ENCODE results near the gene BABAM2.

The BABAM2 gene

DNA sequence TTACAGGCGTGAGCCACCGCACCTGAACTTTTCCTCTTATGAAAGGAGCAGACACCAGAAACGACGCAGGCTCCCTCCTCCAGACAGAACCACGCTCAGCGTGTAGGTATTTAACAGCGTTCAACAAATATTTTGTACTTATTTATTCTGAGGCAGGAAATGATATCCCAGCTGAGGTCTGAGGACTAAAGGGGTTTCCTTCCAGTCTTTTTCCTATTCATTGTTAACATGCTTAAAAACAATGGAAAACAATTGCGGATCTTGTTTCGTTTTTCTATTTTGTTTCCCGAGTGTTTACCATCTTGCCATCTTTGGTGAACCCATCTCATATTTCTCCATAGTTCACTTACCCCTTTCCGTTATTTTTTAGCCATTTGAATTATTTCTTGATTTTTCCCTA lies 458.4 kb downstream of the BABAM2 start:
- TF ChIP-seq, protein P1, sequence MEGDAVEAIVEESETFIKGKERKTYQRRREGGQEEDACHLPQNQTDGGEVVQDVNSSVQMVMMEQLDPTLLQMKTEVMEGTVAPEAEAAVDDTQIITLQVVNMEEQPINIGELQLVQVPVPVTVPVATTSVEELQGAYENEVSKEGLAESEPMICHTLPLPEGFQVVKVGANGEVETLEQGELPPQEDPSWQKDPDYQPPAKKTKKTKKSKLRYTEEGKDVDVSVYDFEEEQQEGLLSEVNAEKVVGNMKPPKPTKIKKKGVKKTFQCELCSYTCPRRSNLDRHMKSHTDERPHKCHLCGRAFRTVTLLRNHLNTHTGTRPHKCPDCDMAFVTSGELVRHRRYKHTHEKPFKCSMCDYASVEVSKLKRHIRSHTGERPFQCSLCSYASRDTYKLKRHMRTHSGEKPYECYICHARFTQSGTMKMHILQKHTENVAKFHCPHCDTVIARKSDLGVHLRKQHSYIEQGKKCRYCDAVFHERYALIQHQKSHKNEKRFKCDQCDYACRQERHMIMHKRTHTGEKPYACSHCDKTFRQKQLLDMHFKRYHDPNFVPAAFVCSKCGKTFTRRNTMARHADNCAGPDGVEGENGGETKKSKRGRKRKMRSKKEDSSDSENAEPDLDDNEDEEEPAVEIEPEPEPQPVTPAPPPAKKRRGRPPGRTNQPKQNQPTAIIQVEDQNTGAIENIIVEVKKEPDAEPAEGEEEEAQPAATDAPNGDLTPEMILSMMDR (IDR thresholded peaks at IDR 0.05; ENCODE audit: low read depth, low read length): no peak

DNA sequence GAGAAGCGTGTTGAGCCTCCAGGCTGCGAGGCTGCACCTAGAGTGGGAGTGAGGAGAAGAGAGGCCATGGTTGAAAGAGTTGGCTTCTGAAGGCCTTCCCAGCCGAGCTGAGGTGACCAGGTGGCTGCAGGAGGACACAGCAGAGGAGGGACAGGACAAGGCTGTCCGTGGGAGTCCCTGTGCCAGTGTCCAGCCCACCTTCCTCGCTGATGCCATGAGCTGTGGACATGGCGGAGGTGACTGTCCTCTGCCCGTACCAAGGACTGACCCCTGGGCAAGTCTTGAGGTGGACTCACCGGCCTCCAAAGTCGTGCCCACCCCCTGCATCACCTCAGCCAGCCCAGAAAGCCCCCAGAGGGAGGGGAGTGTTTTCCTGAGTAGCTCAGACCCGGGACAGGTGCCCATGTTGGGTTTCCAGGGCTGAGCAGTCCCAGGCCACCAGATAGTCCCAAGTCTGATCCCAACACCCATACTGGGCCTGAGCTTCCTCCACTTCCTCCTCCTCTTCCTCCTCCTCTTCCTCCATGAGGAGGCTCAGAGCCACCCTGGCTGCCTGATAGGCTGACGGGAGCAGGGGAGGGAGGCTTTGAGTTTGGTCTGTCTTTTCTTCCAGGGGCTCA lies 459.1 kb downstream of the BABAM2 start:
- DNase-seq (ENCODE audit: extremely low read depth, low read depth): no peak

More for the DNA sequence above, 458.4 kb downstream of the BABAM2 start:
- DNase-seq (ENCODE audit: extremely low read depth, low read depth): no peak

DNA sequence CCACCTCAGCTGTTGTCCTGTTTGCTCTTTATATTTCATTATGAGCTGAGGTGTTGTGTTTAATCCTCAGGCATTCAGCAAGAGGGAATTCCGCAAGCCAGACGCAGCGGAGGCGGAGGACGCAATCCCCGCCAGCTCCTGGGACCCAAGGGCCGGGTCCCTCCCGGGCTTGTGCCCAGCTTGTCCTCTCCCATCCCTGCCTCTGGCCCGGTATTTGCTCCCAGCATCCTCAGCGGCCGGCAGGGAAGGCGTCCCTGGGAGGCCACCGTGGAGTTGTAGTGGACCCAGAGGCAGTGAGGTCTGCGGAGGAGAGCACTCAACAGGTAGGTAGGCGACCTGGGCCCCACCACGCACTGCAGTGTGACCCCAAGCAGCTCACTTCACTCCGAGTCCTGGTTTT lies 459.7 kb downstream of the BABAM2 start:
- TF ChIP-seq, protein P1 (IDR thresholded peaks at IDR 0.05; ENCODE audit: low read depth, low read length): no peak
- DNase-seq (ENCODE audit: extremely low read depth, low read depth): no peak

More for the DNA sequence above, 459.1 kb downstream of the BABAM2 start:
- TF ChIP-seq, protein P1 (IDR thresholded peaks at IDR 0.05; ENCODE audit: low read depth, low read length): no peak

DNA sequence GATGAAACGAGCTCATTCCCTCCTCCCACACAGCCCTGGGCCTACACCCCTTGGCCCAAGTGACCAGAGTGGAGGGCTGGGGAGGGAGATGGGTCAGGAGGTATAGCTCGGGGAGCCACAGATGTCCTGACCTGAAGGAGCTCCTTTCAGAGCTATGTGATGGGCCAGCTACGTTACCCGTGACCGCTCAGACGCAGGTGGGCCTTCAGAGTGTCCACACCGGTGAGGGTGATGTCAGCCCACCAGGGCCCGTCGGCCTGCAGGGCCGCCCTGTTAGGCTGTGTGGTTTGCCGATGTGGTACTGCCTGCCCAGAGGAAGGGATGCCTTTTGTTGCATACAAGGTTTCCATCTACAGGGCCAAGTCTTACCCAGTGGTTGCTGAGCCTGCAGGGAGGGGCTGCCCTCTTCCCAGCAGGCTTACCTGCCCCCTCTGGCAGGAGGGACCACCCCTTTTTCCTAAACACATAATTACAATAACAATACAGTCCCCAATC lies 460.3 kb downstream of the BABAM2 start:
- DNase-seq (ENCODE audit: extremely low read depth, low read depth): no peak
- TF ChIP-seq, protein P1 (IDR thresholded peaks at IDR 0.05; ENCODE audit: low read depth, low read length): no peak

DNA sequence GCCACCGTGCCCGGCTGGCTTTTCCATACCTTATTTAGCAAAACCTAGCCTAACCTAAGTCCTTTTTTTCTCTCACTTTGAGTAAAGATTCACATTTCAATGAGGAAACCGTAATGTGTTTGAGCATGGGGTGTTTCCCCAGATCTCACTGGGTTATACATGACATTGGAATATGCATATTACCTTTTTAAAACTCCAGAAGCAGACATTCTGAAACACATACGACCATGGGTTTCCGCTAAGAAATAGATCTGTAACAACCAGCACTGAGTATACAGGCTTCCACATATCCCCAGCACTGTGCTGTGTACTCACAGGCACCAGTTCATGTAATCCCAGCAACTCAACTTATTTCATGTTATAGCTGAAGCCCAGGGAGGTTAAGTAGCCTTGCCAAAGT lies 461.1 kb downstream of the BABAM2 start:
- no peak for DNase-seq (ENCODE audit: extremely low read depth, low read depth)
- TF ChIP-seq, protein P1 (IDR thresholded peaks at IDR 0.05; ENCODE audit: low read depth, low read length): no peak

DNA sequence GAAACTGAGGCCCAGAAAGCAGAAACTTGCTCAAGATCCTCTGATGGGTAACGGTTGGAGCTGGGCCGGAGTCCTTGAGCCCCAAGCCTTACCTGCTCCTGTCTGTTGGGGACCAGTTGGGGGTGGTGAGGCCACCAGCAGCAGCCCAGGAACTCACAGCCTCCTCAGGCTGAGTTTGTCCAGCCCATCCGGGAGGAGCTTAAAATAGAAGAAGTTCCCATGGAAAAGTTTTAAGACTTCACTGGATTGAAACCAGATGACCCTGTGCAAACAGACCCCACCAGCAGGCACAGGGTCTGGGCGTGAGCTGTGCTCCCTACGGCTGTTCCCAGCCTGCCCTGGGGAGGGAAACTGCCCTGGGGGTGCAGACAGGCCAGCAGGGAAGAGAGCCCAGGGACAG lies 461.6 kb downstream of the BABAM2 start:
- TF ChIP-seq, protein P1 (IDR thresholded peaks at IDR 0.05; ENCODE audit: low read depth, low read length): no peak
- no peak for DNase-seq (ENCODE audit: extremely low read depth, low read depth)

DNA sequence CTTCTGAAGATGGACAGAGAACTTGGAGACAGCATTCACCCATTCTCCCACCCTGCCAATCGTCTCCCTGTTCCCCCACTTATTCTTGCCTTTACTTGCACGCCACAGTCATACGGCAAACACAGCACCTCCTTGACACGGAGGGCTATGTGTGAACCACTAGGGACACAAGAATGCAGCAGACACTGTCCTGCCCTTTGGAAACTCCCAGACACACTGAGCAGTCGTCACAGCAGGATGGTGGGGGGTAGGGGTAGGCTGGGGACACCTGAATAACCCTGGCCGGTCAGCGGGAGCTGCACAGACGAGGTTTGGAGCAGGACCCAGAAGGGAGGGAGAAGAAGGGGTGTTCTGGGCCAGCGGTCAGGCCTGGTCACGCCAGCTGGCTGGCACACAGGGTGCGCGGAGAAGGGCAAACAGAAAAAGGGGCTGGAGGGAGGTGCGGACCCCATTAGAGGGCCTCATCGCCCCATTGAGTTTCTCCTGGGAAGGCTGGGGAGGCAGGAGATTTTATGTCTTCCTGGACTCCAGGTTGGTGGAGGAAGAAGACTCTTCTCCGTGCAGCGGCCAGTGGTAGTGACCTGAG lies 462.2 kb downstream of the BABAM2 start:
- no peak for DNase-seq (ENCODE audit: extremely low read depth, low read depth)
- TF ChIP-seq, protein P1 (IDR thresholded peaks at IDR 0.05; ENCODE audit: low read depth, low read length): no peak
